GM18517 (cell line): Measurements from ENCODE around the gene CASR.

ENCODE experiments used
- ATAC-seq: cut with Tn5 transposase; IDR thresholded peaks from one replicate; pipeline ENCODE4 v1.9.1; 2021; ENCODE audit warnings: mild to moderate bottlenecking, moderate library complexity; ENCODE audit not compliant: unreplicated experiment

The CASR gene

GRCh38 chr3:122301063-122301462 is 117.6 kb downstream of the CASR start:
- ATAC-seq, result peak; percentile 50

GRCh38 chr3:122305818-122306621 is 122.6 kb downstream of the CASR start:
- no peak for ATAC-seq

GRCh38 chr3:122306622-122306953 is 123.1 kb downstream of the CASR start:
- ATAC-seq, result no peak

- ATAC-seq, result no peak
Observed at GRCh38 chr3:122307094-122307687, 123.7 kb downstream of the CASR start.

- ATAC-seq, result no peak
Observed at GRCh38 chr3:122307976-122308375, 124.5 kb downstream of the CASR start.

GRCh38 chr3:122310361-122310760 is 126.9 kb downstream of the CASR start:
- no peak for ATAC-seq

- no peak for ATAC-seq
Observed at GRCh38 chr3:122312826-122313225, 129.4 kb downstream of the CASR start.

GRCh38 chr3:122313281-122313680 is 129.8 kb downstream of the CASR start:
- no peak for ATAC-seq

GRCh38 chr3:122314228-122314876 is 130.9 kb downstream of the CASR start:
- no peak for ATAC-seq

- ATAC-seq, result no peak
Observed at GRCh38 chr3:122315619-122316018, 132.2 kb downstream of the CASR start.

- no peak for ATAC-seq
Observed at GRCh38 chr3:122316368-122316767, 132.9 kb downstream of the CASR start.

- no peak for ATAC-seq
Observed at GRCh38 chr3:122318620-122319019, 135.2 kb downstream of the CASR start.

- ATAC-seq, result no peak
Observed at GRCh38 chr3:122322095-122323075, 138.9 kb downstream of the CASR start.

- no peak for ATAC-seq
Observed at GRCh38 chr3:122324871-122325323, 141.4 kb downstream of the CASR start, which contains the start of gene CSTA. TSS of gene CSTA (plus strand) at chr3:122325248. CDS start at chr3:122325293, 45 bp downstream.

GRCh38 chr3:122325769-122326168 is 142.3 kb downstream of the CASR start:
- no peak for ATAC-seq

GRCh38 chr3:122331886-122332285 is 148.4 kb downstream of the CASR start:
- no peak for ATAC-seq

- no peak for ATAC-seq
Observed at GRCh38 chr3:122332551-122332950, 149.1 kb downstream of the CASR start.
